GM12873 (cell line): ENCODE results near the gene KCNQ2.

Experiments used
- CTCF ChIP-seq: IDR thresholded peaks from 2 replicates; pipeline ENCODE4 v1.5.1; 2012; ENCODE audit warnings: low read depth, mild to moderate bottlenecking, moderate library complexity, low read length, control low read depth; ENCODE audit not compliant: insufficient read depth; ENCODE audit errors: missing control alignments

The KCNQ2 gene

GRCh38 chr20:63387393-63387792 is 85.1 kb downstream of the KCNQ2 start:
- no peak for TF ChIP-seq CTCF

- no peak for TF ChIP-seq CTCF
These were observed 86.0 kb downstream of the KCNQ2 start for GRCh38 chr20:63386491-63386890.

- no peak for TF ChIP-seq CTCF
These were observed 86.6 kb downstream of the KCNQ2 start for GRCh38 chr20:63385819-63386218.

- TF ChIP-seq CTCF: no peak
These were observed 88.1 kb downstream of the KCNQ2 start for GRCh38 chr20:63384336-63384735.

GRCh38 chr20:63383556-63383955 is 88.9 kb downstream of the KCNQ2 start:
- TF ChIP-seq CTCF: no peak

GRCh38 chr20:63382551-63383300 is 89.7 kb downstream of the KCNQ2 start:
- TF ChIP-seq CTCF: no peak

GRCh38 chr20:63381781-63382431 is 90.5 kb downstream of the KCNQ2 start:
- peak; percentile 94 for TF ChIP-seq CTCF
